Gastrocnemius medialis (tissue), 4 donors: ENCODE measurements around the gene RNF26. TPM values are rescaled to one million over a fixed set of nuclear protein-coding genes. Genes with fewer than 3 reads are reported as not detected.

Experiments
- ATAC-seq, 2 donors: fragments of 150-250 bp; one replicate each; pipeline ENCODE4 v1.9.1; 2016
- DNase-seq, 2 donors: peaks; one replicate each; pipeline ENCODE4 v3.0.0-alpha.2; 2019
- H3K27ac ChIP-seq, 4 donors: fragments of 200-600 bp; sonication (generic); 1 replicate in 1 of 4; 2 replicates in 3 of 4; pipeline ENCODE4 v1.5.1; 2016 to 2018; ENCODE audit warnings: mild to moderate bottlenecking in 2 of 4, moderate library complexity in 1 of 4
- H3K27me3 ChIP-seq, 3 donors: fragments of 200-600 bp; sonication (generic) in 2 of 3; 1 replicate in 1 of 3; 2 replicates in 2 of 3; pipeline versions ENCODE4 v1.5.1 to v1.6.0; 2016 to 2019; ENCODE audit warnings: mild to moderate bottlenecking in 1 of 3, moderate library complexity in 1 of 3
- H3K36me3 ChIP-seq, 2 donors: fragments of 200-600 bp; sonication (generic) in 1 of 2; one replicate each; pipeline ENCODE4 v1.5.1; 2017 to 2018
- H3K4me1 ChIP-seq, 2 donors: fragments of 200-600 bp; sonication (generic) in 1 of 2; one replicate each; pipeline ENCODE4 v1.5.1; 2016 to 2017; ENCODE audit warnings: mild to moderate bottlenecking in 2 of 2
- H3K4me3 ChIP-seq, 4 donors: fragments of 200-600 bp; sonication (generic) in 3 of 4; 1 replicate in 1 of 4; 2 replicates in 3 of 4; pipeline ENCODE4 v1.5.1; 2016 to 2019; ENCODE audit warnings: mild to moderate bottlenecking in 2 of 4
- H3K9me3 ChIP-seq, 3 donors: fragments of 200-600 bp; sonication (generic) in 2 of 3; 1 replicate in 1 of 3; 2 replicates in 2 of 3; pipeline ENCODE4 v1.5.1; 2016 to 2019
- POLR2A ChIP-seq, 2 donors: fragments of 450-650 bp; IDR thresholded peaks; one replicate each; pipeline ENCODE4 v1.6.1; 2017; ENCODE audit warnings: antibody characterized with exemption in 2 of 2, mild to moderate bottlenecking in 2 of 2, moderate library complexity in 2 of 2
- in situ Hi-C, 4 donors: fragments of 200-750 bp; cut with MboI; loops; one replicate each; pipeline versions ENCODE4 v1.15.0 to v1.8.0; 2017; ENCODE audit warnings: low sequenced_read_pairs in 4 of 4
- intact Hi-C: fragments of 100-400 bp; cut with DNase I; formaldehyde crosslinking; loops from one replicate; pipeline ENCODE4 v1.15.1; 2023; ENCODE audit warnings: low total_unique reads
- microRNA-seq, 2 donors: library from miRNA; unstranded; fragments of <30 nt; microRNA quantifications; one replicate each; pipeline ENCODE4, GENCODE V29; 2016; ENCODE audit warnings: borderline replicate concordance in 2 of 2
- total RNA-seq, 4 donors: library from RNA; depleted of rRNA; stranded (reverse); fragments of >200 nt; gene quantifications; one replicate each; pipeline versions ENCODE4 v1.1.0 to v1.2.3, GENCODE V29; 2016

RNF26 gene
- total RNA-seq, 4 donors from 2014 or later, result 3.8 to 5.1 (median 4.7) TPM

GRCh38 chr11:119384332-119384731, 50.0 kb downstream of the RNF26 start:
- intact Hi-C loops, result no loop called here
- Histone ChIP-seq H3K27me3 (no peaks in the 10 kb centered on the region), H3K4me1 (peaks cover 23 to 26% of the 10 kb centered on the region in 2 donors), H3K9me3 (no peaks in the 10 kb centered on the region), H3K27ac (no peak overlapping the region), H3K4me3 (no peak overlapping the region), H3K36me3 (no peaks in the 10 kb centered on the region)
- DNase-seq (no peak), ATAC-seq (no peak)
- in situ Hi-C loops, result no loop called here
- no peak for TF ChIP-seq POLR2A (IDR thresholded peaks at IDR 0.05)

Small RNA genes lying within 50 kb of the gene (microRNA-seq; reads per million reads assigned to microRNA genes)
- gene MIR6756, result 0 reads per million in 2 donors

Other genes with a start within 250 kb of the RNF26 start
- gene HMBS, start 249.6 kb upstream of the RNF26 start, total RNA-seq, result 10 to 100 TPM in 3 of 4 donors, 1 to 10 TPM in 1; 8.7 to 31.1 (median 14.5) TPM
- 10 to 100 TPM in 3 of 4 donors, 1 to 10 TPM in 1; 8.9 to 34.0 (median 15.1) TPM for gene DPAGT1, start 232.7 kb upstream of the RNF26 start, total RNA-seq
- gene C2CD2L, start 227.2 kb upstream of the RNF26 start, total RNA-seq, result 10 to 100 TPM; 10.0 to 30.7 (median 18.7) TPM
- gene HINFP, start 212.9 kb upstream of the RNF26 start, total RNA-seq, result 10 to 100 TPM in 3 of 4 donors, 1 to 10 TPM in 1; 8.1 to 17.8 (median 15.3) TPM
- not detected for gene ABCG4, start 185.5 kb upstream of the RNF26 start, total RNA-seq
- gene NLRX1, start 165.8 kb upstream of the RNF26 start, total RNA-seq, result 10 to 100 TPM; 12.2 to 21.3 (median 16.4) TPM
- gene NHERF4, start 149.1 kb upstream of the RNF26 start, total RNA-seq, result under 1 TPM in 1 of 4 donors, not detected in 3; 0.46 TPM
- 1 to 10 TPM; 3.0 to 6.7 (median 4.5) TPM for gene CBL, start 128.2 kb upstream of the RNF26 start, total RNA-seq
- gene MCAM, start 17.4 kb upstream of the RNF26 start, total RNA-seq, result 100 to 1,000 TPM in 3 of 4 donors, 10 to 100 TPM in 1; 22.6 to 193 (median 123) TPM
- gene C1QTNF5, start 6.4 kb downstream of the RNF26 start, total RNA-seq, result 10 to 100 TPM in 1 of 4 donors, 1 to 10 TPM in 3; 4.0 to 16.0 (median 6.0) TPM
- gene MFRP, start 12.2 kb downstream of the RNF26 start, total RNA-seq, result not detected
- 100 to 1,000 TPM in 1 of 4 donors, 10 to 100 TPM in 3; 19.4 to 105 (median 46.0) TPM for gene USP2, start 47.2 kb downstream of the RNF26 start, total RNA-seq
- under 1 TPM in 3 of 4 donors, not detected in 1; 0.22 to 0.70 (median 0.36) TPM for gene THY1, start 88.6 kb downstream of the RNF26 start, total RNA-seq